Ascending aorta (tissue), 2 donors: ENCODE data around the gene OR2AK2. TPM values are rescaled to one million over a fixed set of nuclear protein-coding genes. Genes with fewer than 3 reads are reported as not detected.

Source experiments
- DNase-seq, 2 donors: peaks; one replicate each; pipeline ENCODE4 v3.0.0-alpha.2; 2019; ENCODE audit warnings: low spot score in 2 of 2
- H3K27ac ChIP-seq, 2 donors: fragments of 200-600 bp; sonication (generic); one replicate each; pipeline ENCODE4 v1.5.1; 2016 to 2017; ENCODE audit warnings: mild to moderate bottlenecking in 1 of 2
- H3K27me3 ChIP-seq: fragments of 200-600 bp; sonication (generic); one replicate; pipeline ENCODE4 v1.5.1; 2017
- H3K36me3 ChIP-seq, 2 donors: fragments of 200-600 bp; sonication (generic); one replicate each; pipeline ENCODE4 v1.5.1; 2016
- H3K4me1 ChIP-seq, 2 donors: fragments of 200-600 bp; sonication (generic); one replicate each; pipeline ENCODE4 v1.5.1; 2016 to 2017; ENCODE audit warnings: mild to moderate bottlenecking in 1 of 2
- H3K4me3 ChIP-seq, 2 donors: fragments of 200-600 bp; sonication (generic); one replicate each; pipeline ENCODE4 v1.5.1; 2016 to 2017; ENCODE audit warnings: mild to moderate bottlenecking in 1 of 2
- H3K9me3 ChIP-seq, 2 donors: fragments of 200-600 bp; sonication (generic); one replicate each; pipeline ENCODE4 v1.5.1; 2016
- CTCF ChIP-seq, 3 experiments: fragments of 200-600 bp in 2 of 3; fragments of 450-650 bp in 1 of 3; sonication (generic) in 2 of 3; IDR thresholded peaks; one replicate each; pipeline ENCODE4 v1.5.1; 2016 to 2019; ENCODE audit warnings: antibody characterized with exemption in 3 of 3, mild to moderate bottlenecking in 1 of 3, moderate library complexity in 1 of 3
- intact Hi-C: fragments of 100-400 bp; cut with DNase I; formaldehyde crosslinking; loops from one replicate; pipeline ENCODE4 v1.15.1; 2023
- total RNA-seq: library from RNA; depleted of rRNA; stranded (reverse); fragments of >200 nt; gene quantifications from one replicate; pipeline ENCODE4 v1.1.0, GENCODE V29; 2016

OR2AK2 gene
- total RNA-seq, 1 donor from 2014 or later, result not detected

DNA sequence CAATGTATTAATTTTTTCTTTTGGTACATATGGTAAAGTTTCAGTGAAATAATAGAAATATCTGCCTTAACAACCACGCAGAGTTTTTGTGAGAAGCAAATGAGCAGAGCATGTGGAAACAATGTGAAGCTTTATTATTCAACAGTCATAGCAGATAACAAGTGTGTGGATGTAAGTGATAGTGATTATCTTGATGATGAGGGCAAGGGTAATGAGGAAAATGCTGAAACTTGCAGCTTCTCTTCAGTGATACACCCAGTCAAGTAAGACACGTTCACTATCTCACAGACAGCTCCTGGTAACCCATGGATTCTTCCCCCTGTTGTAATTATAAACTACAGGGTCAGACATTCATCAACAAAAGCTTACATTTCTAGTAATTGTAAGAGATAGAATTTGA is 33.8 kb downstream of the OR2AK2 start:
- Histone ChIP-seq H3K9me3 (no peaks in the 10 kb centered on the region), H3K27me3 (no peaks in the 10 kb centered on the region), H3K4me1 (no peaks in the 10 kb centered on the region), H3K27ac (no peak overlapping the region), H3K4me3 (no peak overlapping the region), H3K36me3 (no peaks in the 10 kb centered on the region)
- DNase-seq, result no peak
- TF ChIP-seq CTCF (IDR thresholded peaks at IDR 0.05), result no peak
- intact Hi-C loops, result no loop called here

GRCh38 chr1:248000169-248000568 is 35.1 kb downstream of the OR2AK2 start:
- Histone ChIP-seq H3K4me3 (no peak overlapping the region), H3K27me3 (no peaks in the 10 kb centered on the region), H3K36me3 (no peaks in the 10 kb centered on the region), H3K4me1 (no peaks in the 10 kb centered on the region), H3K27ac (no peak overlapping the region), H3K9me3 (no peaks in the 10 kb centered on the region)
- DNase-seq, result no peak
- intact Hi-C loops, result no loop called here
- no peak for TF ChIP-seq CTCF (IDR thresholded peaks at IDR 0.05)

- no peak overlapping the region for H3K27ac ChIP-seq
- no peak for TF ChIP-seq CTCF (IDR thresholded peaks at IDR 0.05)
- no peaks in the 10 kb centered on the region for H3K36me3 ChIP-seq
- no peaks in the 10 kb centered on the region for H3K4me1 ChIP-seq
- peaks cover 0 to 14% of the 10 kb centered on the region in 2 donors for H3K9me3 ChIP-seq
- intact Hi-C loops, result no loop called here
- H3K27me3 ChIP-seq, result no peaks in the 10 kb centered on the region
- DNase-seq, result no peak
- no peak overlapping the region for H3K4me3 ChIP-seq
These were observed 42.7 kb downstream of the OR2AK2 start for GRCh38 chr1:248007778-248008177.

GRCh38 chr1:248009681-248010080 is 44.6 kb downstream of the OR2AK2 start:
- Histone ChIP-seq H3K9me3 (peaks cover 0 to 14% of the 10 kb centered on the region in 2 donors), H3K4me1 (no peaks in the 10 kb centered on the region), H3K36me3 (no peaks in the 10 kb centered on the region), H3K27me3 (no peaks in the 10 kb centered on the region), H3K4me3 (no peak overlapping the region), H3K27ac (no peak overlapping the region)
- intact Hi-C loops, result no loop called here
- no peak for TF ChIP-seq CTCF (IDR thresholded peaks at IDR 0.05)
- no peak for DNase-seq

- Histone ChIP-seq H3K27me3 (no peaks in the 10 kb centered on the region), H3K36me3 (no peaks in the 10 kb centered on the region), H3K4me1 (no peaks in the 10 kb centered on the region), H3K4me3 (no peak within 1 kb of the TSS), H3K27ac (no peak within 1 kb of the TSS), H3K9me3 (peaks cover 0 to 14% of the 10 kb centered on the region in 2 donors)
- TF ChIP-seq CTCF (IDR thresholded peaks at IDR 0.05), result no peak
- no peak for DNase-seq
- intact Hi-C loops, result no loop called here
These were observed 48.2 kb downstream of the OR2AK2 start, which contains the start of gene OR2L5 for GRCh38 chr1:248013229-248013710. OR2L5 (plus strand) TSS chr1:248013660; CDS start chr1:248021948, 8,288 bp downstream.

DNA sequence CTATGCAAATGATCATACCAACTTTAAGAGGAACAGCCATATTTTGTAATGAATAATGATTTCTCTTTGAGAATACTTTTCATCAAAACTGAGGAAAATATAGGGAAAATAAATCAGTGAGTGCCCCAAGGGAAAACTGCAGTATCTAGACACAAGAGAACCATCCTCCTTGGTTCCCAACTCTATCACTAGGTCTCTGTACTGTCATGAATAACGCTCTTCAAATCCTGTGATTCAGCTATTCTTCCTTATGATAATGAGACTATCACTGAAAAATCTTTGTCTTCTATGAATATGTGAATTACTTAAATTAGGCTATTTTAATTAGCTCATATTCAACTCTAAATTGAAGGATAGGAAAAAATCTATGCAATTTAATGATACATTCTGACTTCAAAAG is 50.8 kb downstream of the OR2AK2 start:
- no peak for TF ChIP-seq CTCF (IDR thresholded peaks at IDR 0.05)
- Histone ChIP-seq H3K27ac (no peak overlapping the region), H3K9me3 (no peaks in the 10 kb centered on the region), H3K36me3 (no peaks in the 10 kb centered on the region), H3K4me3 (no peak overlapping the region), H3K4me1 (no peaks in the 10 kb centered on the region), H3K27me3 (no peaks in the 10 kb centered on the region)
- intact Hi-C loops, result no loop called here
- no peak for DNase-seq
